Stimulated activated CD8-positive, alpha-beta memory T cell treated with anti-CD3 and anti-CD28 coated beads, Interleukin-4, amount 100 ng/mL, for 24 hours (primary cell): ENCODE results near the gene POLR2F.
A peak's percentile ranks its signal among the peaks of the same experiment; 100 is the strongest.

ENCODE experiments used
- DNase-seq: peaks from one replicate; pipeline ENCODE4 v3.0.0-alpha.2; 2020; ENCODE audit warnings: low read depth

POLR2F gene

DNA sequence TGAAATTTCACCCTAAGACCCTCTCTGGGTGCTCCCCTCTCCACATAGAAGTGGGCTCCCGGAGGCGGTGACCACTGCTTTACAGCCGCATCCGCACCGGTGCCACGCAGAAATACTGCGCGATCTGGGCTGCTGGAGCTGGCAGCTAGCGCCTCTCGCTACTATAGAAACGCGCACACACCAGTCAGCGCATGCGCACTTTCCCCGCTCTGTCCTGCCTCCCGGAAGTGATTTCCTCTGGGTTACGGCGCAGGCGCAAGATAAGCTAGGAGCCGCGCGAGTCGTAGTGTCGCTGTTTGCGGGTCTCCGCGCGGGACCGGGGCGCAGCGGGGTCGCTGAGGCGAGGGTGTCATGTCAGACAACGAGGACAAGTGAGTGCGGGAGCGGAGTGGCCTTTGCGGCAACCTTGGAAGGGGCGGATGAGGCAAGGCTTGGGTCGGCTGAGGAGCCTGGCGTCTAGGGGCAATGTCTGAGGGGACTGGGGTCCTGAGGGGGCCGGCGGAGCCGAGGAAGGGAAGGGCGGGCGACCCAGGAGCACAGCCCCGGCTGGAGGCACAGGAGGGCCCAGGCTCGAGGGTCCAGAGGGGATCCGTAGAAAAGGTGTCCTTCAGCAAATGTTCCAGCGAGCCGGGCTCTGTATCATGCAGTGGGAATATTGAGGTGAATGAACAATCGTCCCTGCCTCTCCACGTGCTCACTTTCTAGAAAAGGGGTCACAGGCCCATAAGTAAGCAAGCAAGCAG, at the start of gene POLR2F, which contains the start of gene C22orf23:
Gene POLR2F (plus strand): TSS at position 263 of the 743 bp plus-strand sequence. CDS start 89 bp downstream, at position 352.
Gene C22orf23 (minus strand): TSS at position 165 of the 743 bp plus-strand sequence. CDS start 452 bp downstream, outside the sequence.
- peak; percentile 92 for DNase-seq

DNA sequence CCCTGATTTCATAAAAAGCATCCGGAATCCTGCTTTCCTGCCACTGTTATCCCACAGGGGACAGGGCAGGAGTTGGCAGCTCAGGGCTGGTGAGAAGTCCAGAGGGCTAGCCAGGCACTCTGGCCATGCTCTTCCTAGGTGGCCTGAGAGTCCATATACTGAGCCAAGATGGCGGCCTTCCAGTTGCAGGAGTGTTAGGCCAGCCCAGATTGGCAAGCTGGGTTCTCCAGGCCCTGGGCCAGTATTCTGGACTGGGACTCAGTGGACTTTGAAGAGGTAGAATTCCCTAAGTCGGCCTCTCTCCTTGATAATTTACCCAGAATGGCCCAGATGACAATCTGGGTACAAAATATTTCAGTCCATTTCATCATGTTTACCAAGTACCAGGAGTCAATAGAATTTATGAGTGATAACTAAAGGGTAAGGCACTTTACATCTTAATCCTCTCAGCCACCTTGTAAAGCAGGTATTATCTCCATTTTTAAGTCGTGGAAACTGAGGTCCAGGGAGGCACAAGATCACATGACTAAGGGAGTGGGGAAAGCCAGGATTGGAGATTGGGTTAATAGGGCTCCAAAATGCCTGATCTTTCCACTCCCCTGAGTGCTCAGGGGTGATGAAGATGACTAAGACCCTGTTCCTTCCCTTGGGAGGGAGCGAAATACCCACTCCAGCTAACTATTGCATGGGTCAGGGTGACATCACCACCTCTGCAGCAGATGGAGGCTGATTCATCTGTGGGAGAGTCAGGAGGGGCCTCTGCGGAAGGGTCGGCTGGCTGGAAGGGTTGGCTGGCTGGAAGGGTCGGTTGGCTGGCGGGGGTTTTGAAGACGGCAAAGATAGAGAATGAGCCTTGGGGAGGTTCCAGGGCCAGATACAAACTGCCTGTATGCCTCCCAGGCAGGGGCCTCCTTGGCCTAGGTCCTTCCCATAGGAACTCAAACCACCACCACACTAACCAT, 48.6 kb upstream of the POLR2F start:
- no peak for DNase-seq

- peak; percentile 49 for DNase-seq
Observed at GRCh38 chr22:37905534-37906363, 47.8 kb upstream of the POLR2F start, which contains the start of gene MICALL1. Gene MICALL1 (plus strand): TSS chr22:37906297. CDS start chr22:37906423, 126 bp downstream.

DNA sequence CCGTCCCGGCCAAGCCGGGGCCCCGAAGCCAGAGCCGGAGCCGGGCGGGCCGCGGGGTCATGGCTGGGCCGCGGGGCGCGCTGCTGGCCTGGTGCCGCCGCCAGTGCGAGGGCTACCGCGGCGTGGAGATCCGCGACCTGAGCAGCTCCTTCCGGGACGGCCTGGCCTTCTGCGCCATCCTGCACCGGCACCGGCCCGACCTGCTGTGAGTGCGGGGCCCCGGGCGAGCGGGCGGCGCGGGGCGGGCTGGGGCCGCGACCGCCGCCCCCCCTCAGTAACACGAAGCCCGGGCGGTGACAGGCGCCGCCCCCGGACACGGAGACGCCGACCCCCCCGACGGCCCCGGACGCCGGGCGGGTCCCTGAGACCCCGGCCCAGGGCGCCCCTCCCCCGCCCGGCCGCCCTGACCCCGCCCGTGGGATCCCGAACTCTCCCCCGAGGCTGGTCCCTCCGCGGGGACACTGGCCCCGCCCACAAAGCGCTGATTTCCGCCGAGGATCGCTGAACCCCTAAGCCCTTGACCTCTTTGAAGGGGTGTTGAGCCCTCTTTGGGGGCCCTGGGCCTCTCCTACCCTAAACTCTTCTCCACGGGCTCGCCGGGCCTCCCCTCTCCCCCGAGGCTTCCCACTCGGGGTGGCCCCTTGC, 47.0 kb upstream of the POLR2F start:
- DNase-seq = no peak

DNA sequence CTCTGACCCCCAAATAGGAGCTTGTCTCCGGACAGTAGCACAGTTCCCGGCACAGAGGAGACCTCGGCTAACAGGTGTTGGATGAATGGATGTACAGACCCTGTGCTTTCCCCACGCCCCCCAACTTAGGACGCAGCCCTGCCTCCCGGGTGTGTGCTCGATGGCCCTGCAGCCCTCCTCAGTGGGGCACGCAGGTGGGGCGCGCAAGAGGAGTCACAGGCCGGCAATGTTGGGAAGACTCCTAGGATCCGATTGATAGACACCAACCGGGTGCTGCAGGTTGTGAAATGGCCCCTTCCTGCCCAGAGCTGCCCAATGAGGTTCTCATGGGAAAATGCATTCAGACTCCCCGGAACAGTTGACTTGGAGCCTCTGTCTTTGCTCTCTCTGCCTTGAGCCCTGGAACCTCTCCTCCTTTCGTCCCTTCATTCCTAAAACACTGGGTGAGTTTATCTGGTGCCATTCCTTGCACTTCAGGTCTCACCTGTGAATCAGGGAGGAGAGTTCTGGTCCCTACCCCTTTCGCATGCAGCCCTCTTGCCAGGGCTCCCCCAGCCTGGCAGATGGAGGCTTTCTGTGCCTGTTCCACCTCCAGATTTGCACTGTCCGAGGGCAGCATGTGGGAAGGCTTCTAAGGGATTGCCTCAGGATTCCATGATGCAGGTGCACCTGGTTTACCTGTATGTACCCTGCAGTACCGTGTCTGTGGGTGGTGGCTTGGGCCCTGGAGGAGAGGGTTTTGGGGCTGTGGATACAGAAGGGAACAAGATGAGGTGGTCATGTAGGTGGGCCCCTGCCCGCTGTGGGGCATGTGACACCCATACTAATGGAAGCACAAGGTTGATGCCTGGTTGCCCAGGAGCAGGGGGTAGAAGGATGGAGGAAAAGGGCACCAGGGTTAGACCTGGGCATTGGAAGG, 46.2 kb upstream of the POLR2F start:
- DNase-seq = no peak

DNA sequence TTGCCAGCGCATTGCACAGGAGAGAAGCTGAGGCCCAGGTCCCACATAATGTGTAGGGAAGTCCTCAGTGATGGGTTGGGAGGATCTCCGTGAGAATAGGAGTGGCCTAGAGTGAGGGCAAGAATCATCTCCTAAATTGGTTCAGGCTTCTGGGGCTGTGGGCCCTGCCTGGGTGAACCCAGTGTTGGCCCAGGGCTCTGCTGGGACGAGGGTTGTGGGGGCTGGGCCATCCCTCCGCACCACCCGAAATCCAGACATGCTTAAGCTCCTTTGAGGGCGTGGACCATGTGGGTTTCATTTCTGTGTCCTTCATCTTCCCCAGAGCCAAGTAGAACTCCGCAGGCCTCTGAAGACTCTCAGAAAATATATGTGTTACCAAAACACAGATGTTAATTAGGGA, 43.7 kb upstream of the POLR2F start:
- no peak for DNase-seq

DNA sequence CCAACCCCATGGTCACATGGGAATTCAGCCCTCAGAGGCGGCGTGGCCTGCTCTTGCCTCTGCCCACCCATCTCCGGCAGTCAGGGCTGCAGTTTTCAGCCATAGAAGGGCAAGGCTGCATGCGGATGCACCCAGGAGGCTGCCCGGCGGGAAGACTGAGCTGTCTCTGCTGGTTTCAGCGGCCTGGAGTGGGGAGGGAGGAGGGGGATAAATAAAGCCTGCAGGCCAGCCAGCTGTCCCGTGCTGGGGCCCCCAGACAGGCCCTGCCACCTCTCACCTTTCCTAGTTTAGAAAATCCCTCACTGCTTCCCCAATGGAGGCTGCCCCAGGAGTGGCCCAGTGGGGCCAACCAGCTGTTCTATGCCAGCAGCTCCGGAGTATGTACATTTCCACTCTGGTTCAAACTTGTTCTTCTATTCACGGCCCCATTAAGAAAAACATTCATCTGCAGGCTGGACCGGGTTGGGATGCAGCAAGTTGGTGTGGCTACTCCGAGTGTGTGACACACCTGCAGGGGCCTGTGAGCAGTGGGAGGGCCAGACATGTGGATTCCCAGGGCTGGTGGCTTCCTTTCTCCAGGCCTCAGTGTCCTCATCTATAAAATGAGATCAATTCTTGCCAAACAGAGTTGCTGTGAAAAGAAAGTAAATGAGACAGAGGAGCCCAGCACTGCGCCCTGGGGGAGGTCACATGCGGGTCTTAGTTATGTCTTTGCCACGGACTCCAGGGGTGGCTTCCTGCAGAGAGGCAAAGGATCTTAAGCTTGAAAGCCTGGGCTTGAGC, 42.4 kb upstream of the POLR2F start:
- no peak for DNase-seq

DNA sequence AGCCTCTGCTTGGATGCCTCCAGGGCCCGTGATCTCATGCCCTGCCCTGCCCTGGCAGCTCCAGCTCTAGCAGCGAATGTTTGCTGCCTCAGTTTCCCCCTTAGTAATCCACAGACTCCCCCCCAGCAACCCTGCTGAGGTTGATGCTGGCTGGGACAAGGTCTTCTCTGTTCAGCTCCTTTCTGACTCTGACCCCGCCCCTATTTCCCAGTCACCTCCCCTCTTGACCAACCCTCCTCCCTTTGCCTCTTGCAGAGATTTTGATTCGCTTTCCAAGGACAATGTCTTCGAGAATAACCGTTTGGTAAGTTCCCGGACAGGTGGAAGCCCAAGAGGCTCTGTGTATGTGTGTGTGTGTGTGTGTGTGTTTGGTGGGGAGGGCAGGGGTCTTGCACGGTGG, 41.8 kb upstream of the POLR2F start:
- no peak for DNase-seq

GRCh38 chr22:37912171-37912570, 41.3 kb upstream of the POLR2F start:
- DNase-seq = no peak

GRCh38 chr22:37913233-37913721, 40.2 kb upstream of the POLR2F start:
- no peak for DNase-seq

GRCh38 chr22:37916311-37916710, 37.2 kb upstream of the POLR2F start:
- no peak for DNase-seq

DNA sequence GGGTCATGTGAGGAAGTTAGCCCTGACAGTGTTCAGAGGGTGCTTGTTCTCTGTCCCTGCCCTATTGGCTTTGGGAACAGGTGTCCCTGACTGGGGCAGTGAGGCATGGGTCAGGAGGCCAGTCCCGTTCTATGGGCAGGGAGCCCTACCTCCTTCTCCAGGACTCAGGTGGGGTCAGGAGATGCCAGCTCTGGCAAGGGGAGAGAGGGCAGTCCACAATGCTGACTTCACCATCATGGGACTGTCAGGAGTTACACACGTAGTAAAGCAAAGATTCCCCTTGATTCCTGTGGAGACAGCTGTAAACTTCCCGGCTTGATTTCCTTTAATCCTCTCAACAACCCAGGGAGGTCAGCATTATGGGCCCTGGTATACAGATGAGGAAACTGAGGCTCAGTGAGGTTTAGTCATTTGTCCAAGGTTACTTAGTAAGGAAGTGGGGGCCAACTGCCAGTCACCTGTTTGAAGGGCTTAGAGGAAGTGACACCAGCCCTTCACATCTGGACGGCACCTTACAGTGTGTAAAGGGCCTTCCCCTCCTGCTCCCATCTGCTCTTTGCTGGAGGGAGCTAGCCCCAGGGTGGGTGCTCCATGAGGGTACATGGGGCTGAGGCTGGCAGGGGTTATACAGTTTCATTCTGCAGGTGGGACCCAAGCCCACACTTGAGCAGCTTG, 35.5 kb upstream of the POLR2F start:
- no peak for DNase-seq

- no peak for DNase-seq
Observed at GRCh38 chr22:37918580-37919270, 34.8 kb upstream of the POLR2F start.

GRCh38 chr22:37920126-37920525, 33.4 kb upstream of the POLR2F start:
- DNase-seq = no peak

- DNase-seq = no peak
Observed at GRCh38 chr22:37922191-37922590, 31.3 kb upstream of the POLR2F start.

GRCh38 chr22:37923927-37924326, 29.6 kb upstream of the POLR2F start:
- DNase-seq = no peak

DNA sequence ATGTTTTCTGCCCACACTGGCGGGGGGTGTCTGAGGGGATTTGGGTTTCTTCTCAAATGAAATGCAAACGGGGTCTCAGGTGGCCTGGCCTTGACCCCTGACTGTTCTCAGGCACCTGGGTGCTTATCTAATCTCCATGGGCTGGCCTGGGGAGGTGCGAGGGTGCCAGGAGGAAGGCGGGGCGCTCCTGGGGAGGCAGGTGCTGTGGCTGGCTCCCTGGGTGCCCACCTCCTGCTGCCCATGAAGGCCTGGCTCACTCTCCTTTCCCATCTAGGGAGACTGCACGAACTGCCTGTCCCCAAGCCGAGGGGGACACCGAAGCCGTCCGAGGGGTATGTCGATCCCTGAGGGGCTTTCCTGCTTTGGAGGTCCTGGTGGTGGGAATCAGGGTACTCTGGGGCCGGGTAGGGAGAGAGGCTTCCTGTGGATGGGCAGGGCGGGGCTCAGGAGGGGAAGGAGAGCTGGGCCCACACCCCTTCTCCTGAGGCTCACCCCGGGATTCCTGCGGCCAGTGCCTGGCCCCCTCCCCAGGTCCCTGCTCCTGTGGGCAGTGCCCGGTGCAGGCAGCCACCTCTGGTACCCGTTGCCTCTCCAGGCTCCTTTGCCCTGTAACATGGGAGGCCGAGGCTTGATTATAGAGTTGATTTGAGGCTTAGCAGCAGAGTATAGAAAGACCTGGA, 29.0 kb upstream of the POLR2F start:
- no peak for DNase-seq
